Astrocyte of the cerebellum (primary cell): ENCODE results near the gene MAP3K14.

Source experiments
- DNase-seq: peaks from one replicate; pipeline ENCODE4 v3.0.0-alpha.2; 2011; ENCODE audit warnings: low read depth
- H3K4me3 ChIP-seq: 2 replicates; pipeline ENCODE4 v1.5.1; 2011; ENCODE audit warnings: mild to moderate bottlenecking, low read depth, low read length, moderate library complexity
- CTCF ChIP-seq: IDR thresholded peaks from 2 replicates; pipeline ENCODE4 v1.5.1; 2012; ENCODE audit warnings: low read length, low read depth, moderate library complexity, mild to moderate bottlenecking; ENCODE audit errors: missing control alignments
- in situ Hi-C: cut with HindIII; loops from 2 replicates; pipeline ENCODE4 v1.10.0; 2017; ENCODE audit warnings: low sequenced_read_pairs

MAP3K14 gene

DNA sequence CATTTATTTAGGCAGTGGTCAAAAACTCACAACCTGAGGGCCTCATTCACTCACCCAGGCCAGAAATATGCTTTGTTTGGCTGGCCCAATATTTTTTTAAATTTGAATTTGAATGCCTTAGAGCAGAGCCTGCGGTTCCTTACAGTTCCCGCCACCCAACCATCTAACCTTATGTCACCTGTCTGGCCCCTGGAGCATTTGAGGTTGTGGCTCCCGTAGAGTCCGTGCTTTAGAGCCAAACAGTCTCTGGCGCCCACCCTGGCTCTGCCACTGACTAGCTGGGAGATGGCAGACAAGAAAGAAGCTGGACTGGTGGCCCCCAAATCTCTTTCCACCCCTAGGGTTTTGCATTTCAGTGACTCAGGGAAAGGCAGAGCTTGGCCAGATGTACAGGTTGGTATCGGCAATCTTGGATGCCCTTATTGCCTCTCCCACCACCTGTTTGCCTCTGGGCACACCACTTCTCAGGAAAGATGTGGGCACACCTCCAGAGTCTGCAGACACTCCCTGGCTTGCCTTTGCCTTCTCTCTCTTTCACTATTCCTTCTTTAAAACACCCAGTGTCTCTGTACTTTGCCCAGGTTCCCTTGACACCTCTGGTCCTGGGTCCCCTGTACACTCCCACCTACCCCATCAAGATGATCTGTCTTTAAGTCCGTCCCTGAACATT, 1.9 kb upstream of the MAP3K14 start:
- DNase-seq, result no peak
- no peak overlapping the region for H3K4me3 ChIP-seq
- no peak for TF ChIP-seq CTCF
- in situ Hi-C loops, result loop anchor here (5.0 kb wide), 1 partner anchor 71 kb away; no protein-coding TSS in a partner anchor

DNA sequence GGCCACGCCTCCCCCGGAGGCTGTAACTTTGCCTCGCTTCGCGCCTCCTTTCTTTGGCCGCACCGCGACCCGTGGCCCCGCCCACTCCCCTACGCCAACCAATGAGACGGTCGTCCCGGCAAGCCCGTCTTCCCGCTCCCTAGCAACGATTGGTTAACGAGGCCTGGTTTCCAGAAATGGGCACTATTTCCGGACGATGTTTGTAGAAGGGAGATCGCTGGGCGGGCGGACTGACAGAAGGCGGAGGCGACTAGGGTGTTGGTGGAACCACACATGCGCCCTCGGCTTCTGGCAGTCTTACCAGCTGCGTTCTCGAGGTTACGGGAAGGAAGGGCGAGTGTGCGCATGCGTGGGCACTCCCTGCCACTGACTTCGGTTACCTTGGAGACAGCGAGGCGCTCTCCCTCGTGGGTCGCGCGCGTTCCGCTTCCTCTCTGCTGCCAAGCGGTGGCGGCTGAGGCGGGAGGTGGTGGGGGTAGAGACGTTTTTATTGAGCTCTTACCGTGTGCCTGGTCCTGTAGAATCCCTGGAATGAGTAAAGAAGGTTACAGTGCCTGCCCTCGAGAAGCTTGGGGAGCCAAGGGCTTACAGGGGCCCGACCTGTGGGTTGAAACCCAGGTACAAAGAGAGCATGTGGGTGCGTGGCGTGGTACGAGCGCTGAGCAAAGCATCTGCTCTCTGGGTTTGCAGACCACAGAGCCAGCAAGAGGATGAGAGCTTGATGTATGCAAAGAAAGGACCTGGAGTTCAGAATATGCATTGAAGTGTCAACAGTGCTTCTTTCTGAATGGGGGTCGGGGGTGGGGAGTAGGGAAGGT, 500 bp upstream of the MAP3K14 start:
- in situ Hi-C loops, result loop anchor here (5.0 kb wide), 1 partner anchor 70 kb away; no protein-coding TSS in a partner anchor
- no peak for TF ChIP-seq CTCF
- DNase-seq, result peak; percentile 100
- H3K4me3 ChIP-seq, result peak overlapping the region; percentile 39

GRCh38 chr17:45315648-45316433, 979 bp downstream of the MAP3K14 start:
- TF ChIP-seq CTCF, result no peak
- peak overlapping the region; percentile 96 for H3K4me3 ChIP-seq
- DNase-seq, result no peak
- in situ Hi-C loops, result loop anchor here (5.0 kb wide), 1 partner anchor 69 kb away; no protein-coding TSS in a partner anchor

DNA sequence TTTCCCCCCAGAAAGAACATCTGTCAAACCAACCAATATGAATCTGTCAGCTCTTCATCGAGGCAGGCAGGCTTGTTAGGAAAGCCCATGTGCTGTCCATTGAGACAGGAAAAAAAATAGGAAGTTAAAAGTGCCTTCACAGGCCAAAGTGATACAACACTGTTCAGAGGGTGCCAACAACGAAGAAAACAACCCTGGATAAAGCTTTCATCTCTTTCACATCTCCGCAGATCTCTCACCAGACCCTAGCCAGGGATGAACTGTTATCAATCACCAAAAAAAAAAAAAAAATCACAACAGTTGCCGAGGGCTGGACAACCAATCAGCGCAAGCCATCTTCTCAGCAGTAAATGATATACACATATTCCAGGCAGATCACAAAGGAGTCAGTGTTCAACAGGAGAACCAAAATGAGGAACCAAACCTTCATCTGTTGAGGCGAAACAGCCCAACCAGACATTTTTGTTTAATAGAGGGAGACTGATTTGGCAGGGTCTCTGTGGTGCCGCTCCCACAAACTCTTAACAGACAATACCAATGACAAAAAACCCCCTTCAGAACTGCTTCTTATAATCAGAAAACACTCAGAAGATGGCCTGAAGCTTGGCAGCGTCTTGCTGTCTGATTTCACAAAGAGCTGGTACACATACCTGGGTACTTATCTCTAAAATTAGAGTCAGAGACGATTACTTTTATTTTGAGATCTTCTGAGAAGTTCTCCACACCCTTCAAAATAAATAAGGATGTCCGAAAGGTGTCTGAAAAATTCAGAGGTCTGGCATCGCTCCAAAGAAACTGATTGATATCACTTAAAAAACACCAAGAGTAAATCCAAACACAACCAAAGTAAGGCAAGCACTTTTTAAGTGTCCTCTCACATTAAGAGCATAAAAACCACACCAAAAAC, 1.8 kb downstream of the MAP3K14 start:
- TF ChIP-seq CTCF, result no peak
- DNase-seq, result no peak
- in situ Hi-C loops, result loop anchor here (5.0 kb wide), 2 partner anchors 52 to 68 kb away; no protein-coding TSS in a partner anchor
- H3K4me3 ChIP-seq, result peak overlapping the region; percentile 96

GRCh38 chr17:45313996-45314740, 2.7 kb downstream of the MAP3K14 start:
- peak overlapping the region; percentile 96 for H3K4me3 ChIP-seq
- no peak for DNase-seq
- no peak for TF ChIP-seq CTCF
- in situ Hi-C loops, result loop anchor here (5.0 kb wide), 1 partner anchor 53 kb away; no protein-coding TSS in a partner anchor
